OCI-LY1 (cell line): ENCODE measurements around the gene FGG.
"Not testable (repeated sequence)": the region's sequence is repeated elsewhere in the genome, so short reads cannot be mapped to it uniquely, and the experiment has no call there.

Experiments
- H2AFZ ChIP-seq: fragments of 200-600 bp; sonication (generic), shearing (Covaris generic); 2 replicates; pipeline ENCODE4 v1.6.0; 2014; ENCODE audit warnings: antibody characterized with exemption, mild to moderate bottlenecking, low read length
- H3F3A ChIP-seq: fragments of 200-600 bp; sonication (generic), shearing (Covaris generic); 2 replicates; pipeline ENCODE4 v1.6.0; 2014; ENCODE audit warnings: mild to moderate bottlenecking, antibody characterized with exemption, low read length, moderate library complexity; ENCODE audit not compliant: insufficient read depth
- H3K27ac ChIP-seq: fragments of 200-600 bp; sonication (generic); 2 replicates; pipeline ENCODE4 v1.5.1; 2014; ENCODE audit warnings: low read length, mixed run types, mild to moderate bottlenecking, low read depth; ENCODE audit not compliant: poor library complexity, severe bottlenecking
- H3K27me3 ChIP-seq: fragments of 200-600 bp; sonication (generic); 2 replicates; pipeline ENCODE4 v1.6.0; 2014; ENCODE audit warnings: antibody characterized with exemption, mild to moderate bottlenecking, low read length, moderate library complexity; ENCODE audit not compliant: insufficient read depth
- H3K36me3 ChIP-seq: fragments of 200-600 bp; sonication (generic); 2 replicates; pipeline ENCODE4 v1.6.1; 2014; ENCODE audit warnings: mild to moderate bottlenecking, antibody characterized with exemption, low read length, moderate library complexity, mixed read lengths; ENCODE audit not compliant: insufficient read depth
- H3K4me1 ChIP-seq: fragments of 200-600 bp; sonication (generic); 2 replicates; pipeline ENCODE4 v1.5.1; 2014; ENCODE audit warnings: mild to moderate bottlenecking, low read length, moderate library complexity; ENCODE audit not compliant: insufficient read depth, severe bottlenecking
- H3K4me2 ChIP-seq: fragments of 200-600 bp; sonication (generic), shearing (Covaris generic); 2 replicates; pipeline ENCODE4 v1.6.1; 2014; ENCODE audit warnings: low read length
- H3K4me3 ChIP-seq: fragments of 200-600 bp; sonication (generic); 2 replicates; pipeline ENCODE4 v1.5.1; 2014; ENCODE audit warnings: low read length, low read depth, mild to moderate bottlenecking, mixed read lengths; ENCODE audit not compliant: poor library complexity, severe bottlenecking
- H3K79me2 ChIP-seq: fragments of 200-600 bp; shearing (Covaris generic); 2 replicates; pipeline ENCODE4 v1.6.1; 2016; ENCODE audit warnings: mixed run types, low read length, mixed read lengths; ENCODE audit not compliant: insufficient read depth
- H3K9ac ChIP-seq: fragments of 200-600 bp; sonication (generic), shearing (Covaris generic); 2 replicates; pipeline ENCODE4 v1.6.1; 2014; ENCODE audit warnings: mild to moderate bottlenecking, low read length, mixed read lengths
- H3K9me2 ChIP-seq: fragments of 200-600 bp; sonication (generic), shearing (Covaris generic); 2 replicates; pipeline ENCODE4 v1.6.1; 2014; ENCODE audit warnings: low read depth, mild to moderate bottlenecking, low read length, mixed read lengths
- H3K9me3 ChIP-seq: fragments of 200-600 bp; shearing (Covaris generic); 2 replicates; pipeline ENCODE4 v1.6.1; 2014; ENCODE audit warnings: low read length, mixed read lengths
- H4K20me1 ChIP-seq: fragments of 200-600 bp; sonication (generic), shearing (Covaris generic); 2 replicates; pipeline ENCODE4 v1.6.0; 2016; ENCODE audit warnings: mild to moderate bottlenecking, low read length; ENCODE audit not compliant: insufficient read depth
- CTCF ChIP-seq: fragments of 200-600 bp; sonication (generic), shearing (Covaris generic); IDR thresholded peaks from 2 replicates; pipeline ENCODE4 v1.5.1; 2017; ENCODE audit warnings: mild to moderate bottlenecking, antibody characterized with exemption, low read length, moderate library complexity, mixed read lengths
- EZH2 ChIP-seq: fragments of 200-600 bp; sonication (generic), shearing (Covaris generic); IDR thresholded peaks from 2 replicates; pipeline ENCODE4 v1.8.0; 2017; ENCODE audit warnings: borderline replicate concordance, mixed run types, mild to moderate bottlenecking, antibody characterized with exemption, low read length, moderate library complexity, mixed read lengths

Gene FGG

GRCh38 chr4:154595807-154596206 is 16.6 kb downstream of the FGG start:
- H3K4me3 ChIP-seq: no peak overlapping the region
- no peaks in the 10 kb centered on the region for H3F3A ChIP-seq
- H2AFZ ChIP-seq: no peak overlapping the region
- no peaks in the 10 kb centered on the region for H3K36me3 ChIP-seq
- H3K9me3 ChIP-seq: no peaks in the 10 kb centered on the region
- H3K4me2 ChIP-seq: no peak overlapping the region
- H3K9ac ChIP-seq: no peak overlapping the region
- H3K9me2 ChIP-seq: no peaks in the 10 kb centered on the region
- no peaks in the 10 kb centered on the region for H3K79me2 ChIP-seq
- no peaks in the 10 kb centered on the region for H4K20me1 ChIP-seq
- no peaks in the 10 kb centered on the region for H3K4me1 ChIP-seq
- TF ChIP-seq EZH2 (no peak), CTCF (no peak)
- H3K27me3 ChIP-seq: no peaks in the 10 kb centered on the region
- no peak overlapping the region for H3K27ac ChIP-seq

DNA sequence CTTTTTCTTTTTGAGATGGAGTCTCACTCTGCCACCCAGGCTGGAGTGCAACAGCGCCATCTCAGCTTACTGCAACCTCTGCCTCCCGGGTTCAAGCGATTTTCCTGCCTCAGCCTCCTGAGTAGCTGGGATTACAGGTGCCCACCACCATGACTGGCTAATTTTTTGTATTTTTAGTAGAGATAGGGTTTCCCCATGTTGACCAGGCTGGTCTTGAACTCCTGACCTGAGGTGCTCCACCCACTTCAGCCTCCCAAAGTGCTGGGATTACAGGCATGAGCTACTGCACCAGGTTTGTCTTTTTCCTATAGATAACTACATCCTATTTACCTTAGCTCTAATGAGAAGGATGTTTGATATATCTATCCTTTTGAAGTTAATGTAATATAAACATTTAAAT is 18.1 kb downstream of the FGG start:
- H3K79me2 ChIP-seq, H3K4me1 ChIP-seq, H3K36me3 ChIP-seq, H3K9me2 ChIP-seq, H3F3A ChIP-seq, H3K4me3 ChIP-seq, H3K4me2 ChIP-seq, H2AFZ ChIP-seq, H3K27ac ChIP-seq, H3K9me3 ChIP-seq, H4K20me1 ChIP-seq, H3K27me3 ChIP-seq, H3K9ac ChIP-seq: not testable (repeated sequence)

DNA sequence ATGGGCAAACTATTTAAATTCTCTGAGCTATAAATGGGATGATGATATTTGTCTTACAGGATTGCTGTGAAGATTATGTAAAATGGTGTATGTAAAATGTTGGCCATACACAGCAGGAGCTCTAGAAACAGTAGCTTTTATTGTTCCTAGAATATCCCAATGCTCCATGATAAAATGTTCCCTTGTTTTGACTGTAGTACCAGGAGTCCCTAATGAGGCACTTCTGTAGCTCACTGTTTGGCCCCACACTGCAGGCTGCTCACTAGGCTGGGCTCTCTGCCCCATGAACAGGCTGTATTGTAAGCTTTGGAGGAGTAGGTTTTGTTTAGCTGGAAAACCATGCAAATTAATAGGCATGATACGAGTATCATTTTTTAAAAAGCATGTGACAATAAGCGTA is 18.6 kb downstream of the FGG start:
- Histone ChIP-seq H3F3A (no peaks in the 10 kb centered on the region), H3K9me2 (no peaks in the 10 kb centered on the region), H3K27me3 (no peaks in the 10 kb centered on the region), H3K9ac (no peak overlapping the region), H3K9me3 (no peaks in the 10 kb centered on the region), H3K4me1 (no peaks in the 10 kb centered on the region), H3K36me3 (no peaks in the 10 kb centered on the region), H3K79me2 (no peaks in the 10 kb centered on the region), H3K4me2 (no peak overlapping the region), H2AFZ (no peak overlapping the region), H3K4me3 (no peak overlapping the region), H3K27ac (no peak overlapping the region), H4K20me1 (no peaks in the 10 kb centered on the region)
- no peak for TF ChIP-seq EZH2
- TF ChIP-seq CTCF: no peak

DNA sequence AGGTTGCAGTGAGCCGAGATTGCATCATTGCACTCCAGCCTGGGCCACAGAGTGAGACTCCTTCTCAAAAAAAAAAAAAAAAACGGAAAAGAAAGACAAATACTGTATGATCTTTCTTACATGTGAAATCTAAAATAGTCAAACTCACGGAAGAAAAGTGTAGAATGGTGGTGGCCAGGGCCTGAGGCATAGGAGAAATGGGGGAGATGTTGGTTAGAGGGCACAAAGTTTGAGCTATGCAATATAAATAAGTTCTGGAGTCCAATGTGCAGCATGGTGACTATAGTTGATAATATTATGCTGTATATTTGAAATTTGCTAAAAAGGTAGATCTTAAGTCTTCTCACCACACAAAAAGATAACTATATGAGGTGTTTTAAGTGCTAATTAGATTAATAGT is 20.6 kb downstream of the FGG start:
- H3K4me2 ChIP-seq: no peak overlapping the region
- H3K4me1 ChIP-seq: no peaks in the 10 kb centered on the region
- no peaks in the 10 kb centered on the region for H3K9me3 ChIP-seq
- H3F3A ChIP-seq: no peaks in the 10 kb centered on the region
- TF ChIP-seq EZH2: no peak
- no peaks in the 10 kb centered on the region for H3K27me3 ChIP-seq
- H3K9ac ChIP-seq: no peak overlapping the region
- H4K20me1 ChIP-seq: no peaks in the 10 kb centered on the region
- H3K36me3 ChIP-seq: no peaks in the 10 kb centered on the region
- no peaks in the 10 kb centered on the region for H3K9me2 ChIP-seq
- no peak overlapping the region for H3K27ac ChIP-seq
- no peaks in the 10 kb centered on the region for H3K79me2 ChIP-seq
- H2AFZ ChIP-seq: no peak overlapping the region
- H3K4me3 ChIP-seq: no peak overlapping the region
